ENCODE results near the gene C12orf42. TPM values are rescaled to one million over a fixed set of nuclear protein-coding genes. Genes with fewer than 3 reads are reported as not detected.

C12orf42 gene
- total RNA-seq, 2 donors from 2014 or later, result not detected

DNA sequence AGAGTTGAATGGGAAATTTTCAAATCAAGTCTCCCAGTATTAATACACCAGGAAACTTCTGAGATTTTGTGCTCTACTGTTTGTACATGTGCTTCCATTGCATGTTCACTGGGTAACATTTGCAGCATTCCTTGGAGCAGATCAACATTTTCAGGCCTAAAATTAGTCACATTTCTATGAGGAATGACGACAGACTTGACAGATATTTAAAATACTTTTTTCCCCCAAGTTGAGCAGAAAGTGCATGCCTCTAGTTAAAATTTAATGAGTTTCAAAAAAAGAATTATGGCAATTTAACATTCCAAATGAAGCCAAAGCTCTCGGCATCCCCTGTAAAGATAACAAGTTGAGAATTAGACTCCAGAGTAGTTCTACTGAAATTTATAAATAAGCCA, 72.3 kb downstream of the C12orf42 start:
- intact Hi-C loops (cut with DNase I), result no loop called here
- no peak overlapping the region for H3K27ac ChIP-seq
- no peak for ATAC-seq

DNA sequence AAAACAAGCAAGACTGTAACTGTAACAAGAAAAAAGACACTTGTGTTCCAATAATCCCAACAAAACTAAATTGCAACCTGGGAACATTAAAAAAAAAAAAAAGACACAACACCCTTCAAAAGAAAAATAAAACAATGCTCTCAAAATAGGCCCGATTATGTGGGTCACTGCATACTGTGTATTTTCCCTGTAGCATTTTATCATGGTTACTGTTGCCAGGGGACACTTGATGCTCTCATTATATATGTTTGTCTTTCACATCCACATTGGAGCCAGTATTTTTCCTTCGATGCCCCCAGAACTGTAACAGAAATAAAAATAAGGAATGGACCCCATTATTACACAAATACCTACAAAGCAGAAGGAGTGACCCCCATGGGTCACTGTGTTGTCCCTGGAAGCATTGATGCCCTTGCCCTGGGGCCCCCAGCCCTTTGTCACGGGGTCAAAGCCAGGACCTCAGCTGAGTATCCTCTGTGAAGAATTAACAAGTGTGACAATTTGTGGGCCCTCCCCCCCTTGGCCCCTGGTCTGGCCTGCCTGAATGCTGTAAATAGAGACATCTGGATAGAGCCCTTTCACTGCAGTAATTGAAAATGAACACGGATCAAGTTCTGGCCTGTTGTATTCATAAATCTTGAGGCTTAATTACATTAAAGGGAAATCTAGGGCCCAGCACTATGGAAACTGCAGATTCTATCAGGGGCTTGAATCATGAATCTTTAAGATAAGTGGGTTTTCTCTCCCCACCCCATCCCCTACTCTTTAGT, 72.8 kb downstream of the C12orf42 start:
- H3K4me1 ChIP-seq, result no peaks in the 10 kb centered on the region
- DNase-seq (no peak), ATAC-seq (no peak)
- no peaks in the 10 kb centered on the region for H3K36me3 ChIP-seq (replicated peaks in 1 of 2; ENCODE audit: insufficient read depth in 1 of 2, low read depth in 2 of 2)
- H3K9me3 ChIP-seq, result no peaks in the 10 kb centered on the region
- no peak overlapping the region for H3K4me3 ChIP-seq
- 44 to 47% methylated on average over 4 of the region's 4 CpGs for WGBS, 2 donors
- intact Hi-C loops (cut with DNase I), result no loop called here
- no peaks in the 10 kb centered on the region for H3K27me3 ChIP-seq
- TF ChIP-seq POLR2A (IDR thresholded peaks at IDR 0.05), result no peak
- TF ChIP-seq, protein P1, sequence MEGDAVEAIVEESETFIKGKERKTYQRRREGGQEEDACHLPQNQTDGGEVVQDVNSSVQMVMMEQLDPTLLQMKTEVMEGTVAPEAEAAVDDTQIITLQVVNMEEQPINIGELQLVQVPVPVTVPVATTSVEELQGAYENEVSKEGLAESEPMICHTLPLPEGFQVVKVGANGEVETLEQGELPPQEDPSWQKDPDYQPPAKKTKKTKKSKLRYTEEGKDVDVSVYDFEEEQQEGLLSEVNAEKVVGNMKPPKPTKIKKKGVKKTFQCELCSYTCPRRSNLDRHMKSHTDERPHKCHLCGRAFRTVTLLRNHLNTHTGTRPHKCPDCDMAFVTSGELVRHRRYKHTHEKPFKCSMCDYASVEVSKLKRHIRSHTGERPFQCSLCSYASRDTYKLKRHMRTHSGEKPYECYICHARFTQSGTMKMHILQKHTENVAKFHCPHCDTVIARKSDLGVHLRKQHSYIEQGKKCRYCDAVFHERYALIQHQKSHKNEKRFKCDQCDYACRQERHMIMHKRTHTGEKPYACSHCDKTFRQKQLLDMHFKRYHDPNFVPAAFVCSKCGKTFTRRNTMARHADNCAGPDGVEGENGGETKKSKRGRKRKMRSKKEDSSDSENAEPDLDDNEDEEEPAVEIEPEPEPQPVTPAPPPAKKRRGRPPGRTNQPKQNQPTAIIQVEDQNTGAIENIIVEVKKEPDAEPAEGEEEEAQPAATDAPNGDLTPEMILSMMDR (IDR thresholded peaks at IDR 0.05), result no peak
- no peak overlapping the region for H3K27ac ChIP-seq

More for the DNA sequence above, 72.3 kb downstream of the C12orf42 start:
- Histone ChIP-seq H3K27me3 (no peaks in the 10 kb centered on the region), H3K4me1 (no peaks in the 10 kb centered on the region), H3K36me3 (replicated peaks in 1 of 2; ENCODE audit: insufficient read depth in 1 of 2, low read depth in 2 of 2) (no peaks in the 10 kb centered on the region), H3K9me3 (no peaks in the 10 kb centered on the region), H3K4me3 (no peak overlapping the region)
- DNase-seq, result no peak
- TF ChIP-seq POLR2A (IDR thresholded peaks at IDR 0.05), result no peak
- TF ChIP-seq, protein P1 (IDR thresholded peaks at IDR 0.05), result no peak
- WGBS, 2 donors, result 46 to 47% methylated on average over 2 of the region's 2 CpGs

DNA sequence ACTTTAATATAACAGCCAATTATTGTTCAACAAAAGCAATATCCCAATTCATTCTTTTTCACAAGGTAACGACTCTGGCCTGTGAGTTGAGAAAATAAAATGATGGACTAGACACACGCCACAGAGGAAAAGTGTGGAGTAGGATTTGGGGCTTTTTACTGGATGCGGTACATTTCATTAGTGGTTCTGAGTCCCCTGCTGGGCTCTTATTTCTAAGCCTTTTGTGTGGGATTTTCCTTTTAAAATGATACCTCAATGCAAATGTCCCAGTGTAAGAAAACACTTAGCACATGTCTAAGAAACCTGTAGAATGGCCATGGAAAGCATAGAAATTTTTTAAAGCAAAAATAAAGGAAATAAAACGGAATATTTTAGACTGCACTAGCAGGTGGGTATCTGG, 73.4 kb downstream of the C12orf42 start:
- DNase-seq (no peak), ATAC-seq (no peak)
- Histone ChIP-seq H3K27ac (no peak overlapping the region), H3K4me1 (no peaks in the 10 kb centered on the region), H3K27me3 (no peaks in the 10 kb centered on the region), H3K36me3 (replicated peaks in 1 of 2; ENCODE audit: insufficient read depth in 1 of 2, low read depth in 2 of 2) (no peaks in the 10 kb centered on the region), H3K4me3 (no peak overlapping the region), H3K9me3 (no peaks in the 10 kb centered on the region)
- WGBS, 2 donors, result 61 to 70% methylated on average over 4 of the region's 4 CpGs
- TF ChIP-seq, protein P1 (IDR thresholded peaks at IDR 0.05), result no peak
- no peak for TF ChIP-seq POLR2A (IDR thresholded peaks at IDR 0.05)
- intact Hi-C loops (cut with DNase I), result no loop called here

DNA sequence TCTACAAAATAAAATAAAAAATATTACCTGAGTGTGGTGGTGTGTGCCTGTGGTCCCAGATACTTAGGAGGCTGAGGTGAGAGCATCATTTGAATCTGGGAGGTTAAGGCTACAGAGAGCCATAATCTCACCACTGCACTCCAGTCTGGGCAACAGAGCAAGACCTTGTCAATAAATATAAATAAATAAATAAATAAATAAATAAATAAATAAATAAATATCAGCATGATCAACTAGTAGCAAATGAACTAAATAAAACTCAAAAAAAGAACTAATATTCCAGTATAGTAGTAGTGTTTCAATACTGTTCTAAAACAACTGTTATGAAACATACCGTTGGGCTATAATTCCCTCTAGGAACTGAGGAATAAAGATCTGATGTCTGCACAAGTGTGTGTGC, 74.4 kb downstream of the C12orf42 start:
- TF ChIP-seq, protein P1 (IDR thresholded peaks at IDR 0.05), result no peak
- no peak for TF ChIP-seq POLR2A (IDR thresholded peaks at IDR 0.05)
- DNase-seq (no peak), ATAC-seq (no peak)
- H3K36me3 ChIP-seq (replicated peaks in 1 of 2; ENCODE audit: insufficient read depth in 1 of 2, low read depth in 2 of 2), result no peaks in the 10 kb centered on the region
- H3K27ac ChIP-seq, result no peak overlapping the region
- intact Hi-C loops (cut with DNase I), result no loop called here
- H3K27me3 ChIP-seq, result no peaks in the 10 kb centered on the region
- H3K9me3 ChIP-seq, result no peaks in the 10 kb centered on the region
- 77 to 86% methylated on average over 1 of the region's 1 CpG for whole genome bisulfite sequencing, 2 donors
- H3K4me1 ChIP-seq, result no peaks in the 10 kb centered on the region
- no peak overlapping the region for H3K4me3 ChIP-seq

DNA sequence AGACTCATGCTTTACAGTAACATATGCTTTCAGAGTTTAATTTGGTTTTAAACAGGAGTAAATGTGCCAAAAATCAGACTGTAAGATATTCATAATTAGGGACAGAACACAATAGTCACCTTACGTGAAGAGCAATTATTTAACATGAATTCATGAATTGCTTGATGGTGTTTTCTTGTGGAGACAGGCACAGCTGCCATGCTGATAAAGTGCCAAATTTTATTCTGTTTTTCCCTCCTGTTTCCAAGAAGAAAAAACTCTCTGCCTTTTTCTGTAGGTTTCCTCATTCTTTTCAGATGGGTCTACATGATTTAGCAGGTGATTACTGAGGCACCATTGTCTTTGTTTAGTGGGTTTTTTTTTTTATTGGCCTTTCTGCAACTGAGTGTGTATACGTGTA, 80.1 kb downstream of the C12orf42 start:
- Histone ChIP-seq H3K27ac (no peak overlapping the region), H3K36me3 (replicated peaks in 1 of 2; ENCODE audit: insufficient read depth in 1 of 2, low read depth in 2 of 2) (no peaks in the 10 kb centered on the region), H3K4me3 (no peak overlapping the region), H3K9me3 (no peaks in the 10 kb centered on the region), H3K4me1 (no peaks in the 10 kb centered on the region), H3K27me3 (no peaks in the 10 kb centered on the region)
- ATAC-seq (no peak), DNase-seq (no peak)
- intact Hi-C loops (cut with DNase I), result no loop called here
- no peak for TF ChIP-seq POLR2A (IDR thresholded peaks at IDR 0.05)
- TF ChIP-seq, protein P1 (IDR thresholded peaks at IDR 0.05), result no peak
- 61% methylated on average over 2 of the region's 2 CpGs for WGBS, 2 donors

Measured in body of pancreas (tissue), 4 donors.